GM12873 (cell line): ENCODE results near the gene DCST2.

Source experiments
- CTCF ChIP-seq: IDR thresholded peaks from 2 replicates; pipeline ENCODE4 v1.5.1; 2012; ENCODE audit warnings: low read depth, mild to moderate bottlenecking, moderate library complexity, low read length, control low read depth; ENCODE audit not compliant: insufficient read depth; ENCODE audit errors: missing control alignments

DCST2 gene

GRCh38 chr1:155033524-155033923 lies at the start of gene DCST2, which contains the start of gene DCST1:
Gene DCST2, minus strand, starts transcription at chr1:155033781. Its CDS starts 80 bp downstream, at chr1:155033701.
Gene DCST1, plus strand, starts transcription at chr1:155033824. Its CDS starts 213 bp downstream, at chr1:155034037.
- no peak for TF ChIP-seq CTCF

- TF ChIP-seq CTCF, result no peak
These were observed 49.5 kb upstream of the DCST2 start for GRCh38 chr1:155083052-155083541.

GRCh38 chr1:155082301-155083051 lies 48.9 kb upstream of the DCST2 start:
- TF ChIP-seq CTCF, result no peak

- no peak for TF ChIP-seq CTCF
These were observed 48.1 kb upstream of the DCST2 start for GRCh38 chr1:155081472-155082300.

GRCh38 chr1:155080312-155081228 lies 47.0 kb upstream of the DCST2 start:
- TF ChIP-seq CTCF, result no peak

GRCh38 chr1:155079487-155080311 lies 46.1 kb upstream of the DCST2 start:
- no peak for TF ChIP-seq CTCF
